Measurements from ENCODE around the gene EFCAB6. TPM values are rescaled to one million over a fixed set of nuclear protein-coding genes. Genes with fewer than 3 reads are reported as not detected.

The EFCAB6 gene
- total RNA-seq, 1 experiment from 2014 or later: not detected

GRCh38 chr22:43631201-43631600, 180.9 kb downstream of the EFCAB6 start:
- no TSS peak for BruUV-seq (replicated peaks)
- ChIA-PET POLR2A (no interaction called here), CTCF (no interaction called here)
- DNase-seq: no peak
- no peaks in the 10 kb centered on the region for H3K4me1 Mint-ChIP-seq (ENCODE audit: low read depth, unreplicated experiment)
- H3K36me3 ChIP-seq (ENCODE audit: control insufficient read depth, insufficient read depth, low read length): no peaks in the 10 kb centered on the region
- H3K27ac Mint-ChIP-seq (ENCODE audit: unreplicated experiment): no peak overlapping the region
- H3K4me3 ChIP-seq (ENCODE audit: low read depth, low read length): no peak overlapping the region
- H3K36me3 Mint-ChIP-seq (ENCODE audit: insufficient read depth, unreplicated experiment): peaks cover 8% of the 10 kb centered on the region
- H3K4me3 Mint-ChIP-seq (ENCODE audit: unreplicated experiment): no peak overlapping the region
- TF ChIP-seq CTCF (IDR thresholded peaks at IDR 0.05; ENCODE audit: insufficient read depth in 1 of 2, low read depth in 1 of 2, low read length in 1 of 2, severe bottlenecking in 1 of 2, unreplicated experiment in 1 of 2): no peak
- H3K4me1 ChIP-seq: no peaks in the 10 kb centered on the region
- intact Hi-C loops (cut with micrococcal nuclease; ENCODE audit: unreplicated experiment): no loop called here
- peaks cover 25% of the 10 kb centered on the region for H3K27me3 Mint-ChIP-seq (ENCODE audit: insufficient read depth, unreplicated experiment)
- no peaks in the 10 kb centered on the region for H3K9me3 Mint-ChIP-seq (ENCODE audit: unreplicated experiment)
- H3K27me3 ChIP-seq (replicated peaks; ENCODE audit: control insufficient read depth, insufficient read depth, low read length): no peaks in the 10 kb centered on the region
- no peaks in the 10 kb centered on the region for H3K9me3 ChIP-seq

GRCh38 chr22:43630451-43630850, 181.7 kb downstream of the EFCAB6 start:
- peaks cover 8% of the 10 kb centered on the region for H3K36me3 Mint-ChIP-seq (ENCODE audit: insufficient read depth, unreplicated experiment)
- Histone ChIP-seq H3K36me3 (ENCODE audit: control insufficient read depth, insufficient read depth, low read length) (no peaks in the 10 kb centered on the region), H3K9me3 (no peaks in the 10 kb centered on the region), H3K4me1 (no peaks in the 10 kb centered on the region), H3K27me3 (replicated peaks; ENCODE audit: control insufficient read depth, insufficient read depth, low read length) (no peaks in the 10 kb centered on the region), H3K4me3 (ENCODE audit: low read depth, low read length) (no peak overlapping the region)
- ChIA-PET CTCF (no interaction called here), POLR2A (no interaction called here)
- no peak overlapping the region for H3K27ac Mint-ChIP-seq (ENCODE audit: unreplicated experiment)
- peaks cover 19% of the 10 kb centered on the region for H3K27me3 Mint-ChIP-seq (ENCODE audit: insufficient read depth, unreplicated experiment)
- H3K9me3 Mint-ChIP-seq (ENCODE audit: unreplicated experiment): no peaks in the 10 kb centered on the region
- TF ChIP-seq CTCF (IDR thresholded peaks at IDR 0.05; ENCODE audit: insufficient read depth in 1 of 2, low read depth in 1 of 2, low read length in 1 of 2, severe bottlenecking in 1 of 2, unreplicated experiment in 1 of 2): no peak
- no peak overlapping the region for H3K4me3 Mint-ChIP-seq (ENCODE audit: unreplicated experiment)
- intact Hi-C loops (cut with micrococcal nuclease; ENCODE audit: unreplicated experiment): no loop called here
- no peak for DNase-seq
- no TSS peak for BruUV-seq (replicated peaks)
- no peaks in the 10 kb centered on the region for H3K4me1 Mint-ChIP-seq (ENCODE audit: low read depth, unreplicated experiment)

GRCh38 chr22:43628250-43628649, 183.9 kb downstream of the EFCAB6 start:
- Histone ChIP-seq H3K4me3 (ENCODE audit: low read depth, low read length) (no peak overlapping the region), H3K4me1 (no peaks in the 10 kb centered on the region), H3K27me3 (replicated peaks; ENCODE audit: control insufficient read depth, insufficient read depth, low read length) (no peaks in the 10 kb centered on the region), H3K36me3 (ENCODE audit: control insufficient read depth, insufficient read depth, low read length) (no peaks in the 10 kb centered on the region), H3K9me3 (no peaks in the 10 kb centered on the region)
- no TSS peak for BruUV-seq (replicated peaks)
- Mint-ChIP-seq H3K9me3 (ENCODE audit: unreplicated experiment) (no peaks in the 10 kb centered on the region), H3K27ac (ENCODE audit: unreplicated experiment) (no peak overlapping the region), H3K4me3 (ENCODE audit: unreplicated experiment) (no peak overlapping the region), H3K4me1 (ENCODE audit: low read depth, unreplicated experiment) (no peaks in the 10 kb centered on the region), H3K36me3 (ENCODE audit: insufficient read depth, unreplicated experiment) (peaks cover 8% of the 10 kb centered on the region), H3K27me3 (ENCODE audit: insufficient read depth, unreplicated experiment) (peaks cover 19% of the 10 kb centered on the region)
- no peak for DNase-seq
- intact Hi-C loops (cut with micrococcal nuclease; ENCODE audit: unreplicated experiment): no loop called here
- CTCF ChIA-PET: no interaction called here
- POLR2A ChIA-PET: no interaction called here
- TF ChIP-seq CTCF (IDR thresholded peaks at IDR 0.05; ENCODE audit: insufficient read depth in 1 of 2, low read depth in 1 of 2, low read length in 1 of 2, severe bottlenecking in 1 of 2, unreplicated experiment in 1 of 2): no peak

All from Caco-2 (cell line).